Cardiac fibroblast (primary cell): Measurements from ENCODE around the gene LEMD2.
A peak's percentile ranks its signal among the peaks of the same experiment; 100 is the strongest.

Source experiments
- DNase-seq, 2 donors: peaks; one replicate each; pipeline versions ENCODE4 v3.0.0 to v3.0.0-alpha.2; 2010; ENCODE audit warnings: low read depth in 2 of 2
- H3K4me3 ChIP-seq, 2 donors: replicated peaks in 1 of 2; 1 replicate in 1 of 2; 2 replicates in 1 of 2; pipeline ENCODE4 v1.5.1; 2011; ENCODE audit warnings: low read depth in 2 of 2, low read length in 2 of 2, mild to moderate bottlenecking in 2 of 2, moderate library complexity in 1 of 2
- TF ChIP-seq, protein P1 (sequence below): IDR thresholded peaks from one replicate; pipeline ENCODE4 v1.5.1; 2011; ENCODE audit warnings: low read depth, mild to moderate bottlenecking, low read length, inconsistent platforms

The LEMD2 gene

DNA sequence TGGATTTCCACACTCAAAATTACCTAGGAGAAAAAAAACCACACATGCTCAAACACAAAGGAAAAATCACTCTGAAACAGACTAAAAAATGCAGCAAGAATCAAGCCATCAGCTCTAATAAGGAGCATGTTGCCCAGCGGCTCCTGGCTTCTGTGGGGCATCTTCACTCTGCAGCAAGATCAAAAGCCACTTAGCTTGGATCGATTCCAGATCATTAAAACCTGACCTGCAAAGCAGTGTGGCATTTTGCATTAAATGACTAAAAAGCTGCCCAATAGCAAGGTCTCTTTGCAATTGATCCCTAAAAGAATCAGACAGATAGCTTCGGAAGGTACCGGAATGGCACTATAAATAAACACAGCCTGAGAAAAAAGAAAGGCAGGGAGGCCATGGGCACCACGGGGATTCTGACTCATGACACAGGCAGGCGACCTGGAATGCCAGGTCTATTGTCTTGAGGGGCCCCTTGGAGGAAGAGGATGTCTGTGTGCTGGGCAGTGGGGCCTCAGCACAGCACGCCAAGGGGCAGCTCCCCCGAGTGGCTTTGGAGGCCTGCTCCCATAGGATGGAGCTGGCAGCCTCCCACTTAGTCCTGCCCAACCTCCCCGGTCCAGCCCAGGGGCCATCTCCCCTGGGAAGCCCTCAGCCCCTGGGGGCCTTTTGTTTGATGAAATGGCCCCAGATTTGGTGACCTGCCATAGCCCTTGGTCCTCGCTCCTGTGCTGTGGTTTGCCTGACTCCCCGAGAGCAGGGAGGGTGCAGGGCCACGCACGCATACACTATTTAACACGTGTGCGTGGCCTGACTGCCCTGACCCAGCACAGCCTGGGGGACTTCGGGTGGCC, 7.6 kb downstream of the LEMD2 start:
- DNase-seq = peak; percentile 81 to 83
- TF ChIP-seq, protein P1, sequence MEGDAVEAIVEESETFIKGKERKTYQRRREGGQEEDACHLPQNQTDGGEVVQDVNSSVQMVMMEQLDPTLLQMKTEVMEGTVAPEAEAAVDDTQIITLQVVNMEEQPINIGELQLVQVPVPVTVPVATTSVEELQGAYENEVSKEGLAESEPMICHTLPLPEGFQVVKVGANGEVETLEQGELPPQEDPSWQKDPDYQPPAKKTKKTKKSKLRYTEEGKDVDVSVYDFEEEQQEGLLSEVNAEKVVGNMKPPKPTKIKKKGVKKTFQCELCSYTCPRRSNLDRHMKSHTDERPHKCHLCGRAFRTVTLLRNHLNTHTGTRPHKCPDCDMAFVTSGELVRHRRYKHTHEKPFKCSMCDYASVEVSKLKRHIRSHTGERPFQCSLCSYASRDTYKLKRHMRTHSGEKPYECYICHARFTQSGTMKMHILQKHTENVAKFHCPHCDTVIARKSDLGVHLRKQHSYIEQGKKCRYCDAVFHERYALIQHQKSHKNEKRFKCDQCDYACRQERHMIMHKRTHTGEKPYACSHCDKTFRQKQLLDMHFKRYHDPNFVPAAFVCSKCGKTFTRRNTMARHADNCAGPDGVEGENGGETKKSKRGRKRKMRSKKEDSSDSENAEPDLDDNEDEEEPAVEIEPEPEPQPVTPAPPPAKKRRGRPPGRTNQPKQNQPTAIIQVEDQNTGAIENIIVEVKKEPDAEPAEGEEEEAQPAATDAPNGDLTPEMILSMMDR = no peak
- no peak overlapping the region for H3K4me3 ChIP-seq

DNA sequence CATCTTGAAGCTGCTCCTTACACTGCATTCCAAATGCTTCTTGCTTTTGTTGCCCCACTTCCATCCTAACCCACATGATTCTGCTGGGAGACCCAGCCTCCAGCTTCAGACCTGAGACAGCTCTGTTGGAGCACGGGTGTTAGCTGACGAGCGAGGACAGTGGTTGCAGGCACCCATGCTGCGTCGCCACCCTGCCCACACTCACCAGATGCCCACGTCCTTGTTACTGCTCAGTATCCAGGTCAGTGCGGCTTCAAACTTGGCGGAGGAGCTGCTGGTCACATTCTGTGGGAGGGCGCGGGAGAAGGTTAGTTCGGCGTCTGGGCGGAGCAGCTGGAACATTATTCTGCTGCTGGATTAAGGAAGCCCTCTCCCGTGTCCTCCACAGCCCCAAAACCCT, 9.0 kb downstream of the LEMD2 start:
- TF ChIP-seq, protein P1 = no peak
- DNase-seq = no peak
- no peak overlapping the region for H3K4me3 ChIP-seq

DNA sequence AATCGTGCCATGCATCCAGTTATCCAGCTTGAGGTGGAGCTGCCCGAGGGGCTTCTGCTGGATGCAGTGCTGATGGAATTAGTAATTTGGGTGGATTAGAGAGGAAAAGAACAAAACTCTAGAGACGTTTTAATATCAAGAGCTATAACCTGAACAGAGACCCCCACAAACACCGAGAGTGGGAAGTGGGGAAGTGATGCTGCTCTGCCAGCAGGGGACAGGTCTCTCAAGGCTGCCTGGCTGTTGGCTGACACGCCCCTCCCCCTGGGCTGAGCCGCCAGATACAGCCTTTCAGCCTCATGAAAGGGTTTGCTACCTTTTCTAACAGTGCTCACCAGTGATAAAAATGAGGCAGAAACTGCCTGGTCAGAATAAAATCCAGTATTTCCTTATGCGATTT, 9.6 kb downstream of the LEMD2 start:
- TF ChIP-seq, protein P1 = no peak
- no peak overlapping the region for H3K4me3 ChIP-seq
- no peak for DNase-seq

DNA sequence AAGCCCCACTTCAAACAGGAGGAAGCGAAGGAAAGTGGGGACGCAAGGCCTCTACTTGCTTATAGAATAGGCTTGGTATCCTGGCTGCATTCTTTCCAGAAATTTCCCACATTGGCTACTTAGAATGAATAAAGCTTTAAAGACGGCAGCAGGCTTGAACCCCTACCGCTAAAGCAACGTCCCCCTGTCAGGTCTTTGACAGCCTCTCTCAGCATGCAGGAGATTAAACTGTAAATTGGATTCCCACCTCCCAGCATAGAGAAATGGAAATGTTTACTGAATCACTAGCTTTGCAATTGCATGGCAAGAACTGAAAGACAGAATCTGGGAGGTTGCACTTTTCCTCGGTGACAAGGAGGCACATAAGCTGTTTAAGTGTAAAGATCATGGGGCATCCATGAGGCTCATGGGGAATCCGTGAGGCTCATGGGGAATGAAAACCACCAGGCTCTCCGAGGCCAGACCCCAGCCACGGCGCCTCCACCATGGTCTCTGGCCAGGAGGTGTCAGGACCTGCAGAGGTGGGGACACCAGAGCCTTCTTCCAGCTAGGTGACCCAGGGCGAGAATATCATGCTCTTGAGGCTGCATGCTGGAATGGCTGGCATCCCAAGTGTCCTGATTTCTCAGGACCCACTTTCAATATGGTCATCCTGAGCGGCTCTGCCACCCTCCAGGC, 10.3 kb downstream of the LEMD2 start:
- TF ChIP-seq, protein P1 = no peak

DNA sequence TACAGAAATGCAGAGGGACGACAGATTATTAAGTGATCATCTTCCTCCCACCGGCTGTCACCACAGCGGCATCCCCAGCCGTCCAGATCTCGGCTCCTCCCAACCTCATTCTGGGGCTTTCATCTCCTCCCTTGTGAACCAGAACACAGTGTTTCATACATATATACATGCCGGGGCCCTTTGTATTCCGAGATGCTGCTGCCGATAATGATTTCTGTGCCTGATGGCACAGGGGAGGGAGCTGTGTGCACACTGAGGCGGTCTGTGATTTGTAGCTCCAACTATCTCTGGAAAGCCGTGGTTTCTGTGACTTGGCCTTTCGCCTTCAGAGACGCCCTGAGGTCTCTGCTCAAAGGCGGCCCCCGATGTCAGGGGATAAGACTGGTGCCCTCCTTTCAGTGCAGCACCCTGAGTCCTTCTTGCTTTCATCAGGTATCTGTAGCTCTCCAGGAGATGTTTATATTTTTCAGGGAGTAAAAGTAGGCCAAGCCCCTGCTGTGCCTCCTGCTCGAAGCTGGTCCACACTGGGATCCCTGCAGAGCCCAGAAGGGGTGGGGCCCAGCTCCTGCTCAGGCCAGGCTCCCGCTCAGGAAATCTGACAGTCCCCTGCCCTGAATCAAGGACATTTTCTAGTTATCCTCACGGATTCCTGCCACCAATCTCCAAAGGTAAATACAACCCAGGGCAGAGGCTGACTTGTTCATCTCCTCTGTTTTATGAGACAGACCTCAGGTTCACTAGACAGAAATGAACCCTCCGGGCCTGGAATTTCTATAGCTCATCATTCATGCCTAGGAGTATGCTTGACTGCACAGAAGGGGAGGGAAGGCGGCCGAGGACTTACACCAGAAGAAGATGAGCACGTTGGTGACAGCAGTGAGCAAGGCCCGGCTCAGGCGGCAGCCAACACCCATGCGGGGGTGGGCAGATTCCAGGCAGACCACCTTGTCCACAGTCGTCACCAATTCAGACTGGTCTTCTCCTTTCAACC, 11.2 kb downstream of the LEMD2 start:
- DNase-seq = no peak
- H3K4me3 ChIP-seq = no peak overlapping the region
- TF ChIP-seq, protein P1 = no peak

More for the DNA sequence above, 10.3 kb downstream of the LEMD2 start:
- no peak overlapping the region for H3K4me3 ChIP-seq
- DNase-seq = no peak

DNA sequence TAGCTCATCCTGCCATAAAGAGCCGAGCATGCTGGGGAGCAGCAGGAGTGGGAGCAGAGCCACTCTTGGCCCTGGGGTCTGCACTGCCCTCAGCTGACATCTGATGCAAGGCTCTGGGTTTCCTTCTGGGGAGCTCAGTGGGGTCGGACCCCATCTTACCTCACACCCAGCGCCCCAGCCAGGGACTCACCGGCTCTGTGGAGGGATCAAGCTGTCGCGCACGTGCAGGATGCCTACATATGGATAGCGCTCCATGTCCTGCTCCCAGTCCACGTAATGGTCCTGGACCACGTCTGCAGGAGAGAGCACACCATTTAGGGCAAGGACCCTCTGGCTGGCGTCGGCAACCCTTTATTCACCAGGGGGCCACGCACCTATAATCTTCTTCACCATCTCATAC, 12.2 kb downstream of the LEMD2 start:
- TF ChIP-seq, protein P1 = no peak
- DNase-seq = no peak
- no peak overlapping the region for H3K4me3 ChIP-seq
